ENCODE measurements around the gene UFD1. TPM values are rescaled to one million over a fixed set of nuclear protein-coding genes. Genes with fewer than 3 reads are reported as not detected.

The UFD1 gene
- total and polyA plus RNA-seq, 2 donors (not counting 1 experiment from before 2014, with no cell fraction given): 43.5 to 70.1 TPM

DNA sequence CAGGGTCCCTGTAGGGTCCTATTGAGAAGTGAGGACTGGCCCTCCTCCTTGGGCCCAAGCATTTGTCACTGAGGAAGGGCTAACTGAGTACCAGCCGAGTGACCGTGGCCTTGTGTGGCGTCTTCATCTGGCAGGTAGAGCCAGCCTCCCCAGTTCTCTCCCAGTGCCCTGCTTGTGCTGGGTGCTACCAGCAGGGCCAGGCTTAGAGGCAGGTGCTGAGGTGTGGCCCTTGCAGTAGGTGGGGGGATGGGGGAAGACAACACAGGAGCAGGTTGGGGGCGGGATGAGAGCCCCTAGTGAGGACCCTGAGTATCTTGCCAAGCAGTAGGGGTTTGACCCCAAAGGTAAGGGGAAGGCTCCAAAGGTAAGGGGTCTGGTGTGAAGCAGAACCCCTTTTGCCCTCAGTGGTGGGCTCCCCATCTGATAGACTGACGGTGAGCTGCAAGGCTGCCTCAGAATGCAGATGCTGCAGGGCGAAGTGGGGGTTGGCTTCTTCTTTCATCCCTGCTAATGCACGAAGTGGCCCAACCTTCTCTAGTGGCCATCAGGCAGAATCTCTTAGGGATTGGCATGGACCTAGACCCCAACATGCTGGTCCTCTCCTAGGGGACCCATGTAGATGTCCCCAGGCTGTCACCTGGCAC lies 20.4 kb upstream of the UFD1 start:
- Histone ChIP-seq H3K4me3 (ENCODE audit: control extremely low read depth in 1 of 5, extremely low read depth in 1 of 5, insufficient read depth in 1 of 5, low read depth in 2 of 5, low read length in 4 of 5) (no peak overlapping the region), H2AFZ (ENCODE audit: insufficient read depth, low read depth, low read length, poor library complexity, severe bottlenecking) (no peak overlapping the region), H3K79me2 (ENCODE audit: control insufficient read depth, insufficient read depth, low read length) (no peaks in the 10 kb centered on the region), H3K9ac (ENCODE audit: low read length) (no peak overlapping the region), H3K9me3 (ENCODE audit: control extremely low read depth in 1 of 3, control insufficient read depth in 2 of 3, insufficient read depth in 1 of 3, low read length in 2 of 3) (no peaks in the 10 kb centered on the region), H3K4me1 (ENCODE audit: control insufficient read depth in 2 of 2, insufficient read depth in 2 of 2, low read length in 2 of 2) (no peaks in the 10 kb centered on the region), H3K27ac (ENCODE audit: low read length in 2 of 2) (no peak overlapping the region), H3K27me3 (replicated peaks in 1 of 4; ENCODE audit: control extremely low read depth in 1 of 4, control insufficient read depth in 3 of 4, insufficient read depth in 4 of 4, low read length in 3 of 4) (no peaks in the 10 kb centered on the region), H3K4me2 (replicated peaks; ENCODE audit: low read depth, low read length, poor library complexity, severe bottlenecking) (no peak overlapping the region), H3K36me3 (replicated peaks in 1 of 2; ENCODE audit: control extremely low read depth in 1 of 2, control insufficient read depth in 1 of 2, extremely low read depth in 1 of 2, insufficient read depth in 2 of 2, low read length in 1 of 2) (no peaks in the 10 kb centered on the region), H4K20me1 (ENCODE audit: control insufficient read depth, insufficient read depth, low read length, poor library complexity, severe bottlenecking) (no peaks in the 10 kb centered on the region)
- H3K27me3 Mint-ChIP-seq: no peaks in the 10 kb centered on the region
- H3K4me3 Mint-ChIP-seq: no peak overlapping the region
- H3K9me3 Mint-ChIP-seq (ENCODE audit: insufficient read depth): no peaks in the 10 kb centered on the region
- no peak overlapping the region for H3K27ac Mint-ChIP-seq
- intact Hi-C loops (cut with micrococcal nuclease): no loop called here
- CTCF ChIA-PET: interaction anchor here (0.6 kb wide), 1 partner anchor 102 kb away, joined by 3 read pairs; no protein-coding TSS in a partner anchor
- H3K4me1 Mint-ChIP-seq: no peaks in the 10 kb centered on the region
- no peak for TF ChIP-seq EZH2 (IDR thresholded peaks at IDR 0.05; ENCODE audit: borderline replicate concordance, insufficient read depth, low read depth, low read length, poor library complexity, severe bottlenecking)
- TF ChIP-seq, protein P1, sequence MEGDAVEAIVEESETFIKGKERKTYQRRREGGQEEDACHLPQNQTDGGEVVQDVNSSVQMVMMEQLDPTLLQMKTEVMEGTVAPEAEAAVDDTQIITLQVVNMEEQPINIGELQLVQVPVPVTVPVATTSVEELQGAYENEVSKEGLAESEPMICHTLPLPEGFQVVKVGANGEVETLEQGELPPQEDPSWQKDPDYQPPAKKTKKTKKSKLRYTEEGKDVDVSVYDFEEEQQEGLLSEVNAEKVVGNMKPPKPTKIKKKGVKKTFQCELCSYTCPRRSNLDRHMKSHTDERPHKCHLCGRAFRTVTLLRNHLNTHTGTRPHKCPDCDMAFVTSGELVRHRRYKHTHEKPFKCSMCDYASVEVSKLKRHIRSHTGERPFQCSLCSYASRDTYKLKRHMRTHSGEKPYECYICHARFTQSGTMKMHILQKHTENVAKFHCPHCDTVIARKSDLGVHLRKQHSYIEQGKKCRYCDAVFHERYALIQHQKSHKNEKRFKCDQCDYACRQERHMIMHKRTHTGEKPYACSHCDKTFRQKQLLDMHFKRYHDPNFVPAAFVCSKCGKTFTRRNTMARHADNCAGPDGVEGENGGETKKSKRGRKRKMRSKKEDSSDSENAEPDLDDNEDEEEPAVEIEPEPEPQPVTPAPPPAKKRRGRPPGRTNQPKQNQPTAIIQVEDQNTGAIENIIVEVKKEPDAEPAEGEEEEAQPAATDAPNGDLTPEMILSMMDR (IDR thresholded peaks at IDR 0.05): no peak
- WGBS (ENCODE audit: insufficient coverage): 99% methylated on average over 7 of the region's 7 CpGs
- POLR2A ChIA-PET: no interaction called here
- no peak for DNase-seq
- no peak for ATAC-seq (ENCODE audit: low read depth)

DNA sequence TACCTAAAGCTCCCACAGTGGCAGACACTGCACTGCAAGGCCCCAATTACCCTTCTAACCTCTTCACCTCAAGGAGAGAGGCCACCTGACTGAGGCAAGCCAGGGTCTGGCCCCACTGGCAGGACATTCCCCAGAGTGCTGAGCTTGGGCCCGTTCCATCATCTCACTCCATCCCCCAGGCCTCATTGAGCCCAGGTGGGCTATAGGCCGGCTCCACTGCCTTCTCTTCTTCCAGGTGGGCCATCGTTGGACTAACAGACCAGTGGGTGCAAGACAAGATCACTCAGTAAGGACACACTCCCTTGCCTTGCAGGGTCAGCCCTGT lies 19.8 kb upstream of the UFD1 start:
- no peak overlapping the region for H3K27ac Mint-ChIP-seq
- WGBS (ENCODE audit: insufficient coverage): 100% methylated on average over 3 of the region's 3 CpGs
- no peaks in the 10 kb centered on the region for H3K79me2 ChIP-seq (ENCODE audit: control insufficient read depth, insufficient read depth, low read length)
- ChIA-PET POLR2A (no interaction called here), CTCF (no interaction called here)
- DNase-seq (no peak), ATAC-seq (ENCODE audit: low read depth) (no peak)
- H3K9ac ChIP-seq (ENCODE audit: low read length): no peak overlapping the region
- no peak overlapping the region for H2AFZ ChIP-seq (ENCODE audit: insufficient read depth, low read depth, low read length, poor library complexity, severe bottlenecking)
- no peaks in the 10 kb centered on the region for H3K4me1 ChIP-seq (ENCODE audit: control insufficient read depth in 2 of 2, insufficient read depth in 2 of 2, low read length in 2 of 2)
- H3K27me3 Mint-ChIP-seq: no peaks in the 10 kb centered on the region
- intact Hi-C loops (cut with micrococcal nuclease): no loop called here
- H3K4me1 Mint-ChIP-seq: no peaks in the 10 kb centered on the region
- H3K36me3 ChIP-seq (replicated peaks in 1 of 2; ENCODE audit: control extremely low read depth in 1 of 2, control insufficient read depth in 1 of 2, extremely low read depth in 1 of 2, insufficient read depth in 2 of 2, low read length in 1 of 2): no peaks in the 10 kb centered on the region
- TF ChIP-seq, protein P1 (IDR thresholded peaks at IDR 0.05): no peak
- no peak for TF ChIP-seq EZH2 (IDR thresholded peaks at IDR 0.05; ENCODE audit: borderline replicate concordance, insufficient read depth, low read depth, low read length, poor library complexity, severe bottlenecking)
- no peak overlapping the region for H3K4me3 ChIP-seq (ENCODE audit: control extremely low read depth in 1 of 5, extremely low read depth in 1 of 5, insufficient read depth in 1 of 5, low read depth in 2 of 5, low read length in 4 of 5)
- no peak overlapping the region for H3K27ac ChIP-seq (ENCODE audit: low read length in 2 of 2)
- H3K9me3 ChIP-seq (ENCODE audit: control extremely low read depth in 1 of 3, control insufficient read depth in 2 of 3, insufficient read depth in 1 of 3, low read length in 2 of 3): no peaks in the 10 kb centered on the region
- no peaks in the 10 kb centered on the region for H3K9me3 Mint-ChIP-seq (ENCODE audit: insufficient read depth)
- H4K20me1 ChIP-seq (ENCODE audit: control insufficient read depth, insufficient read depth, low read length, poor library complexity, severe bottlenecking): no peaks in the 10 kb centered on the region
- no peaks in the 10 kb centered on the region for H3K27me3 ChIP-seq (replicated peaks in 1 of 4; ENCODE audit: control extremely low read depth in 1 of 4, control insufficient read depth in 3 of 4, insufficient read depth in 4 of 4, low read length in 3 of 4)
- H3K4me3 Mint-ChIP-seq: no peak overlapping the region
- no peak overlapping the region for H3K4me2 ChIP-seq (replicated peaks; ENCODE audit: low read depth, low read length, poor library complexity, severe bottlenecking)
